ENCODE results near the gene ETDC.

DNA sequence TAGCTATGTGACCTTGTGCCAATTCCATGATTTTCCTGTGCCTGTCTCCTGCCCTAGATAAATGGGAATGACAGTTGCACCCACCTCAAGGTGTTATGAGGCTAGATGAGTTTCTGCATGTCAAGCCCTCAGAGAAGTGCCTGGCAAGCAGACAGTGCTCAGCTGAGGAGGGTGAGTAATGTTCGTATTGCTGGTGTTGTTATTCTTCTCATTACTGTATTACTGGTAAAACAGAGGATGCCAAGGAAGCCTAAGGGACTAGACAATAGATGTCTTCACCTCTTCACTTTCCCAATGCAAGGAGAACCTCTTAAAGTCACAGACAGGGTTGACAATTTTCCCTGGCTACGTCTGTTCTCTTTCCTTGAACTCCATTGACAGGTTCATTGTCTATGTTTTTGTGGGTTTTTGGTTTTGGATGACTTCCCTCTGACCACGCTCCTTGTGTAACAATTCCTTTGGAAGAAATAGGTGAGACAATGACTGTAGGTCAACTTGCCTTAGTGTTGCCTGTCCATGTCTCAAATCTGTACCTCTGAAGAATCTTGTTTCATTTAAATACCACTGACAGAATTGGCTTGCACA is 19.2 kb downstream of the ETDC start:
- TF ChIP-seq POLR2A (IDR thresholded peaks at IDR 0.05) (no peak), CTCF (IDR thresholded peaks at IDR 0.05) (no peak)

Data from vagina (tissue), 2 donors.